Measurements from ENCODE around the gene NRXN3.

DNA sequence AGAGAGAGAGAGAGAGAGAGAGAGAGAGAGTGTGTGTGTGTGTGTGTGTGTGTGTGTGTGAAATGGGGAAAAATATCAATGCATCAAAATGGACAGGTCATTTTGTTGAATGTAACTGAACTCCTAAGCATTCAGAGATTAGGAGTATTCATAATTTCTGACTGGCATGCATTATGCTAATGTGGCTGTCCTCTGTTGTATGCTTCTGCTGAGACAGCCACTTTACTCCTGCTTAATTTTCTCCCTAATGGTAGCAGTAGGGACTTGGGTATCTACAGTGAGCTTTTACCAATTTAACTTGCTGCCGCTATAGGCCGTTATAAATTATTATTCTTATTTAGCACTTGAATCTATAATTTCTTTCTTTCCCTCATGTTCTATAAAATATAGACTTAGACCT is 924.8 kb downstream of the NRXN3 start:
- TF ChIP-seq, protein P1, sequence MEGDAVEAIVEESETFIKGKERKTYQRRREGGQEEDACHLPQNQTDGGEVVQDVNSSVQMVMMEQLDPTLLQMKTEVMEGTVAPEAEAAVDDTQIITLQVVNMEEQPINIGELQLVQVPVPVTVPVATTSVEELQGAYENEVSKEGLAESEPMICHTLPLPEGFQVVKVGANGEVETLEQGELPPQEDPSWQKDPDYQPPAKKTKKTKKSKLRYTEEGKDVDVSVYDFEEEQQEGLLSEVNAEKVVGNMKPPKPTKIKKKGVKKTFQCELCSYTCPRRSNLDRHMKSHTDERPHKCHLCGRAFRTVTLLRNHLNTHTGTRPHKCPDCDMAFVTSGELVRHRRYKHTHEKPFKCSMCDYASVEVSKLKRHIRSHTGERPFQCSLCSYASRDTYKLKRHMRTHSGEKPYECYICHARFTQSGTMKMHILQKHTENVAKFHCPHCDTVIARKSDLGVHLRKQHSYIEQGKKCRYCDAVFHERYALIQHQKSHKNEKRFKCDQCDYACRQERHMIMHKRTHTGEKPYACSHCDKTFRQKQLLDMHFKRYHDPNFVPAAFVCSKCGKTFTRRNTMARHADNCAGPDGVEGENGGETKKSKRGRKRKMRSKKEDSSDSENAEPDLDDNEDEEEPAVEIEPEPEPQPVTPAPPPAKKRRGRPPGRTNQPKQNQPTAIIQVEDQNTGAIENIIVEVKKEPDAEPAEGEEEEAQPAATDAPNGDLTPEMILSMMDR (tag by site-specific recombination; IDR thresholded peaks at IDR 0.05), result no peak
- TF ChIP-seq BCL11A (tag by site-specific recombination; IDR thresholded peaks at IDR 0.05; ENCODE audit: low read depth) (no peak), ZEB2 (tag by site-specific recombination; IDR thresholded peaks at IDR 0.05) (no peak), ZBTB21 (tag by site-specific recombination; IDR thresholded peaks at IDR 0.05) (no peak)
